DOHH2 (cell line): ENCODE data around the gene UBE2M.

Experiments used
- H3F3A ChIP-seq: fragments of 200-600 bp; sonication (generic), shearing (Covaris generic); 2 replicates; pipeline ENCODE4 v1.6.0; 2016; ENCODE audit warnings: antibody characterized with exemption, mild to moderate bottlenecking; ENCODE audit not compliant: control insufficient read depth, insufficient read depth
- H3K27ac ChIP-seq: fragments of 200-600 bp; sonication (generic); 2 replicates; pipeline ENCODE4 v1.5.1; 2014; ENCODE audit warnings: low read depth, mild to moderate bottlenecking, low read length, moderate library complexity
- H3K27me3 ChIP-seq: fragments of 200-600 bp; sonication (generic); 2 replicates; pipeline ENCODE4 v1.6.1; 2014; ENCODE audit warnings: mild to moderate bottlenecking, low read length, mixed read lengths; ENCODE audit not compliant: control insufficient read depth
- H3K36me3 ChIP-seq: fragments of 200-600 bp; sonication (generic); 2 replicates; pipeline ENCODE4 v1.6.1; 2014; ENCODE audit warnings: mild to moderate bottlenecking, low read length, moderate library complexity, mixed read lengths; ENCODE audit not compliant: control insufficient read depth
- H3K4me1 ChIP-seq: fragments of 200-600 bp; sonication (generic); 2 replicates; pipeline ENCODE4 v1.6.1; 2014; ENCODE audit warnings: mild to moderate bottlenecking, low read length, mixed read lengths; ENCODE audit not compliant: control insufficient read depth
- H3K4me2 ChIP-seq: fragments of 200-600 bp; sonication (generic); 2 replicates; pipeline ENCODE4 v1.6.0; 2014; ENCODE audit warnings: mild to moderate bottlenecking, low read length, moderate library complexity
- H3K4me3 ChIP-seq: fragments of 200-600 bp; sonication (generic); 2 replicates; pipeline ENCODE4 v1.5.1; 2014; ENCODE audit warnings: mild to moderate bottlenecking, low read length, mixed read lengths
- H3K79me2 ChIP-seq: fragments of 200-600 bp; sonication (generic); 2 replicates; pipeline ENCODE4 v1.6.1; 2014; ENCODE audit warnings: mild to moderate bottlenecking, low read length, mixed read lengths; ENCODE audit not compliant: control insufficient read depth
- H3K9me2 ChIP-seq: fragments of 200-600 bp; sonication (generic); replicated peaks from 2 replicates; pipeline ENCODE4 v1.6.1; 2014; ENCODE audit warnings: mild to moderate bottlenecking, low read length, mixed read lengths; ENCODE audit not compliant: control insufficient read depth
- H3K9me3 ChIP-seq: fragments of 200-600 bp; sonication (generic); 2 replicates; pipeline ENCODE4 v1.6.1; 2014; ENCODE audit warnings: antibody characterized with exemption, low read length, mixed read lengths; ENCODE audit not compliant: control insufficient read depth, insufficient read depth
- H4K20me1 ChIP-seq: fragments of 200-600 bp; sonication (generic); 2 replicates; pipeline ENCODE4 v1.6.0; 2014; ENCODE audit warnings: low read depth, mild to moderate bottlenecking, antibody characterized with exemption, low read length, moderate library complexity; ENCODE audit not compliant: control insufficient read depth, insufficient read depth
- CTCF ChIP-seq: fragments of 200-600 bp; sonication (generic); IDR thresholded peaks from one replicate; pipeline ENCODE4 v1.5.1; 2014; ENCODE audit warnings: antibody characterized with exemption, mild to moderate bottlenecking, low read depth, low read length; ENCODE audit not compliant: poor library complexity, severe bottlenecking
- EZH2phosphoT487 ChIP-seq: fragments of 200-600 bp; sonication (generic); IDR thresholded peaks from 2 replicates; pipeline ENCODE4 v1.6.1; 2017; ENCODE audit warnings: borderline replicate concordance, mild to moderate bottlenecking, antibody characterized with exemption, low read length, moderate library complexity, mixed read lengths

The UBE2M gene

GRCh38 chr19:58520257-58520599 is 38.2 kb downstream of the UBE2M start:
- peaks cover 26% of the 10 kb centered on the region for H3K4me1 ChIP-seq
- no peak for TF ChIP-seq CTCF
- TF ChIP-seq EZH2phosphoT487: no peak
- peak overlapping the region; percentile 90 for H3K4me3 ChIP-seq
- H3K27ac ChIP-seq: peak overlapping the region; percentile 72
- no peaks in the 10 kb centered on the region for H3K27me3 ChIP-seq
- peak overlapping the region; percentile 98 for H3K4me2 ChIP-seq
- no peaks in the 10 kb centered on the region for H4K20me1 ChIP-seq
- H3K79me2 ChIP-seq: peaks cover 44% of the 10 kb centered on the region
- no peaks in the 10 kb centered on the region for H3K9me3 ChIP-seq
- H3F3A ChIP-seq: peaks cover 13% of the 10 kb centered on the region
- peaks cover 23% of the 10 kb centered on the region for H3K36me3 ChIP-seq
- no peaks in the 10 kb centered on the region for H3K9me2 ChIP-seq

GRCh38 chr19:58519355-58520256 is 38.8 kb downstream of the UBE2M start, which contains the start of gene ZBTB45:
TSS of gene ZBTB45 (minus strand) at chr19:58519810. CDS start at chr19:58517673, 2,137 bp downstream.
- no peaks in the 10 kb centered on the region for H3K9me2 ChIP-seq
- H3F3A ChIP-seq: peaks cover 13% of the 10 kb centered on the region
- peaks cover 31% of the 10 kb centered on the region for H3K4me1 ChIP-seq
- H3K9me3 ChIP-seq: no peaks in the 10 kb centered on the region
- H3K36me3 ChIP-seq: peaks cover 25% of the 10 kb centered on the region
- H3K27ac ChIP-seq: peak within 1 kb of the TSS; percentile 72
- no peaks in the 10 kb centered on the region for H4K20me1 ChIP-seq
- H3K27me3 ChIP-seq: no peaks in the 10 kb centered on the region
- peaks cover 51% of the 10 kb centered on the region for H3K79me2 ChIP-seq
- H3K4me3 ChIP-seq: peak within 1 kb of the TSS; percentile 90
- TF ChIP-seq CTCF (peak; percentile 54), EZH2phosphoT487 (no peak)
- peak within 1 kb of the TSS; percentile 98 for H3K4me2 ChIP-seq

- peak overlapping the region; percentile 90 for H3K4me3 ChIP-seq
- peaks cover 28% of the 10 kb centered on the region for H3K36me3 ChIP-seq
- no peaks in the 10 kb centered on the region for H3K9me2 ChIP-seq
- TF ChIP-seq CTCF (no peak), EZH2phosphoT487 (no peak)
- H3K27me3 ChIP-seq: no peaks in the 10 kb centered on the region
- no peaks in the 10 kb centered on the region for H3K9me3 ChIP-seq
- peaks cover 13% of the 10 kb centered on the region for H3F3A ChIP-seq
- no peaks in the 10 kb centered on the region for H4K20me1 ChIP-seq
- peaks cover 34% of the 10 kb centered on the region for H3K4me1 ChIP-seq
- H3K79me2 ChIP-seq: peaks cover 55% of the 10 kb centered on the region
- H3K4me2 ChIP-seq: peak overlapping the region; percentile 98
- peak overlapping the region; percentile 72 for H3K27ac ChIP-seq
Measured at GRCh38 chr19:58519087-58519354, 39.4 kb downstream of the UBE2M start.
